T-cell (primary cell): ENCODE data around the gene ILKAP. TPM values are rescaled to one million over a fixed set of nuclear protein-coding genes. Genes with fewer than 3 reads are reported as not detected.

Experiments
- ATAC-seq, 4 experiments: fragments of 200-7000 bp in 3 of 4; fragments of 150-1000 bp in 1 of 4; cut with Tn5 transposase; replicated peaks in 1 of 4; 1 replicate in 3 of 4; 2 replicates in 1 of 4; pipeline ENCODE4 v1.10.0; 2021; ENCODE audit warnings: moderate library complexity in 3 of 4, mild to moderate bottlenecking in 2 of 4, moderate number of reproducible peaks in 1 of 4
- CTCF ChIA-PET, 2 donors: fragments of 300-600 bp; sonication (Branson Sonifier 250); formaldehyde crosslinking; loops; one replicate each; lab custom pipeline; 2022; ENCODE audit warnings: antibody characterized with exemption in 2 of 2; lab: Charles Lee
- POLR2A ChIA-PET, 2 donors: fragments of 300-600 bp; sonication (Branson Sonifier 250); formaldehyde crosslinking; loops; one replicate each; lab custom pipeline; 2022; ENCODE audit warnings: antibody characterized with exemption in 2 of 2; lab: Charles Lee
- DNase-seq, 35 experiments: peaks; one replicate each; pipeline versions ENCODE4 v3.0.0 to v3.0.0-alpha.2; 2013 to 2023
- H3K27ac ChIP-seq: one replicate; pipeline ENCODE4 v1.5.1; 2013; ENCODE audit warnings: low read length
- H3K27me3 ChIP-seq, 2 experiments: replicated peaks in 1 of 2; 1 replicate in 1 of 2; 2 replicates in 1 of 2; pipeline versions ENCODE4 v1.6.1 to v1.7.0; 2013; ENCODE audit warnings: low read length in 1 of 2, mixed read lengths in 1 of 2; ENCODE audit not compliant: control insufficient read depth in 2 of 2, insufficient read depth in 2 of 2; ENCODE audit errors: extremely low read depth in 1 of 2
- H3K36me3 ChIP-seq, 2 donors: 1 replicate in 1 of 2; 2 replicates in 1 of 2; pipeline versions ENCODE4 v1.6.1 to v1.7.0; 2013; ENCODE audit warnings: low read length in 1 of 2; ENCODE audit not compliant: control insufficient read depth in 2 of 2, insufficient read depth in 1 of 2; ENCODE audit errors: extremely low read depth in 1 of 2
- H3K4me1 ChIP-seq, 2 experiments: 1 replicate in 1 of 2; 2 replicates in 1 of 2; pipeline versions ENCODE4 v1.6.1 to v1.7.0; 2013; ENCODE audit warnings: low read length in 2 of 2, mixed read lengths in 1 of 2; ENCODE audit not compliant: insufficient read depth in 2 of 2, control insufficient read depth in 1 of 2; ENCODE audit errors: extremely low read depth in 1 of 2
- H3K4me3 ChIP-seq, 2 donors: 1 replicate in 1 of 2; 2 replicates in 1 of 2; pipeline versions ENCODE4 v1.5.1 to v1.7.0; 2013; ENCODE audit warnings: mild to moderate bottlenecking in 2 of 2, low read length in 1 of 2, moderate library complexity in 1 of 2; ENCODE audit not compliant: control insufficient read depth in 1 of 2; ENCODE audit errors: extremely low read depth in 1 of 2
- H3K9me3 ChIP-seq: 2 replicates; pipeline ENCODE4 v1.7.0; 2013
- H3K27ac Mint-ChIP-seq, 2 donors: one replicate each; pipeline ENCODE4 v1.8.0; 2020 to 2021; ENCODE audit warnings: mild to moderate bottlenecking in 2 of 2, mixed read lengths in 2 of 2
- H3K27me3 Mint-ChIP-seq, 2 donors: one replicate each; pipeline ENCODE4 v1.8.0; 2021 to 2022; ENCODE audit warnings: mixed read lengths in 2 of 2
- H3K36me3 Mint-ChIP-seq: one replicate; pipeline ENCODE4 v1.8.0; 2021; ENCODE audit warnings: mixed read lengths
- H3K4me1 Mint-ChIP-seq, 3 donors: one replicate each; pipeline ENCODE4 v1.8.0; 2020 to 2022; ENCODE audit warnings: mixed read lengths in 3 of 3, mild to moderate bottlenecking in 1 of 3
- H3K4me3 Mint-ChIP-seq, 3 donors: one replicate each; pipeline ENCODE4 v1.8.0; 2020 to 2022; ENCODE audit warnings: mild to moderate bottlenecking in 3 of 3, mixed read lengths in 3 of 3, moderate library complexity in 3 of 3
- H3K9me3 Mint-ChIP-seq, 3 donors: one replicate each; pipeline ENCODE4 v1.8.0; 2020 to 2022; ENCODE audit warnings: mixed read lengths in 3 of 3
- WGBS: methylation state at CpG from one replicate; pipeline ENCODE4 v1.1.5; 2013; ENCODE audit warnings: missing lambda C conversion rate; ENCODE audit not compliant: insufficient coverage; 5-methylcytosine and 5-hydroxymethylcytosine counted together
- total RNA-seq, 35 experiments: library from RNA in 6 of 35; stranded (reverse) in 6 of 35; fragments of 120-200 nt in 1 of 35; gene quantifications; one replicate each; pipeline versions ENCODE4 v1.2.1 to v1.2.4 and lab custom pipeline; 2013 to 2026

The ILKAP gene
- total RNA-seq, 5 donors from 2014 or later (not counting 1 experiment from before 2014, with no cell fraction given) = 72.8 to 120 (median 76.3) TPM

GRCh38 chr2:238132463-238133450 lies 70.7 kb downstream of the ILKAP start:
- no peaks in the 10 kb centered on the region for H3K27me3 Mint-ChIP-seq
- POLR2A ChIA-PET = no interaction called here

GRCh38 chr2:238131761-238132462 lies 71.6 kb downstream of the ILKAP start:
- ATAC-seq (no peak), DNase-seq (no peak)
- POLR2A ChIA-PET = no interaction called here
- Mint-ChIP-seq H3K9me3 (no peaks in the 10 kb centered on the region), H3K4me3 (no peak overlapping the region), H3K27ac (no peak overlapping the region), H3K4me1 (no peaks in the 10 kb centered on the region), H3K36me3 (no peaks in the 10 kb centered on the region), H3K27me3 (no peaks in the 10 kb centered on the region)
- 84% methylated on average over 10 of the region's 14 CpGs for WGBS
- no peaks in the 10 kb centered on the region for H3K9me3 ChIP-seq
- no peak overlapping the region for H3K27ac ChIP-seq
- H3K4me3 ChIP-seq = no peak overlapping the region
- no peaks in the 10 kb centered on the region for H3K36me3 ChIP-seq
- H3K4me1 ChIP-seq = peaks cover 0 to 6% of the 10 kb centered on the region in 2 experiments
- H3K27me3 ChIP-seq = peaks cover 0 to 9% of the 10 kb centered on the region in 2 experiments
- CTCF ChIA-PET = no interaction called here

More at GRCh38 chr2:238132463-238133450, 70.7 kb downstream of the ILKAP start:
- Mint-ChIP-seq H3K27ac (no peak overlapping the region), H3K4me3 (no peak overlapping the region), H3K36me3 (no peaks in the 10 kb centered on the region), H3K9me3 (no peaks in the 10 kb centered on the region), H3K4me1 (no peaks in the 10 kb centered on the region)
- CTCF ChIA-PET = no interaction called here
- DNase-seq = no peak
- no peaks in the 10 kb centered on the region for H3K36me3 ChIP-seq
- WGBS = 86% methylated on average over 13 of the region's 23 CpGs
- H3K9me3 ChIP-seq = no peaks in the 10 kb centered on the region
- ATAC-seq = no peak
- H3K4me3 ChIP-seq = no peak overlapping the region
- peaks cover 0 to 9% of the 10 kb centered on the region in 2 experiments for H3K27me3 ChIP-seq
- no peak overlapping the region for H3K27ac ChIP-seq
- H3K4me1 ChIP-seq = no peaks in the 10 kb centered on the region

GRCh38 chr2:238130696-238131628 lies 72.5 kb downstream of the ILKAP start:
- Mint-ChIP-seq H3K27ac (no peak overlapping the region), H3K4me3 (no peak overlapping the region), H3K27me3 (no peaks in the 10 kb centered on the region), H3K4me1 (no peaks in the 10 kb centered on the region), H3K36me3 (no peaks in the 10 kb centered on the region), H3K9me3 (no peaks in the 10 kb centered on the region)
- Histone ChIP-seq H3K4me1 (peaks cover 0 to 6% of the 10 kb centered on the region in 2 experiments), H3K27ac (no peak overlapping the region), H3K27me3 (peaks cover 0 to 9% of the 10 kb centered on the region in 2 experiments), H3K9me3 (no peaks in the 10 kb centered on the region), H3K4me3 (no peak overlapping the region), H3K36me3 (no peaks in the 10 kb centered on the region)
- no peak for DNase-seq
- ChIA-PET POLR2A (no interaction called here), CTCF (no interaction called here)
- 89% methylated on average over 60 of the region's 68 CpGs for WGBS
- no peak for ATAC-seq

GRCh38 chr2:238130111-238130695 lies 73.3 kb downstream of the ILKAP start:
- Mint-ChIP-seq H3K27ac (no peak overlapping the region), H3K4me3 (no peak overlapping the region), H3K27me3 (no peaks in the 10 kb centered on the region), H3K4me1 (no peaks in the 10 kb centered on the region), H3K9me3 (no peaks in the 10 kb centered on the region), H3K36me3 (no peaks in the 10 kb centered on the region)
- Histone ChIP-seq H3K27ac (no peak overlapping the region), H3K4me3 (no peak overlapping the region), H3K9me3 (no peaks in the 10 kb centered on the region), H3K27me3 (peaks cover 0 to 9% of the 10 kb centered on the region in 2 experiments), H3K4me1 (peaks cover 0 to 6% of the 10 kb centered on the region in 2 experiments), H3K36me3 (no peaks in the 10 kb centered on the region)
- WGBS = 84% methylated on average over 27 of the region's 28 CpGs
- CTCF ChIA-PET = no interaction called here
- DNase-seq (no peak), ATAC-seq (peak in 1 of 4 experiments; percentile 5)
- POLR2A ChIA-PET = no interaction called here

GRCh38 chr2:238129166-238130010 lies 74.1 kb downstream of the ILKAP start:
- WGBS = 88% methylated on average over 22 of the region's 22 CpGs
- H3K4me3 ChIP-seq = no peak overlapping the region
- H3K4me1 Mint-ChIP-seq = no peaks in the 10 kb centered on the region
- ATAC-seq (no peak), DNase-seq (no peak)
- no peak overlapping the region for H3K4me3 Mint-ChIP-seq
- ChIA-PET POLR2A (no interaction called here), CTCF (interaction anchor here in 1 of 2 donors (0.5 kb wide), 1 partner anchor 10 kb away, joined by 3 read pairs; no protein-coding TSS in a partner anchor)
- H3K36me3 Mint-ChIP-seq = no peaks in the 10 kb centered on the region
- H3K27me3 Mint-ChIP-seq = no peaks in the 10 kb centered on the region
- H3K9me3 Mint-ChIP-seq = no peaks in the 10 kb centered on the region
- no peak overlapping the region for H3K27ac ChIP-seq
- no peak overlapping the region for H3K27ac Mint-ChIP-seq
- peaks cover 0 to 6% of the 10 kb centered on the region in 2 experiments for H3K4me1 ChIP-seq
- no peaks in the 10 kb centered on the region for H3K9me3 ChIP-seq
- H3K27me3 ChIP-seq = peaks cover 0 to 9% of the 10 kb centered on the region in 2 experiments
- H3K36me3 ChIP-seq = no peaks in the 10 kb centered on the region
